GM19328 (cell line): Measurements from ENCODE around the gene LIPH.
"Not testable (repeated sequence)": the region's sequence is repeated elsewhere in the genome, so short reads cannot be mapped to it uniquely, and the experiment has no call there.

Experiments
- ATAC-seq: cut with Tn5 transposase; IDR thresholded peaks from one replicate; pipeline ENCODE4 v1.9.1; 2021; ENCODE audit warnings: mild to moderate bottlenecking, moderate library complexity; ENCODE audit not compliant: unreplicated experiment

LIPH gene

GRCh38 chr3:185552358-185552877, at the start of gene LIPH:
Gene LIPH (minus strand): TSS chr3:185552588. CDS start chr3:185552471, 117 bp downstream.
- no peak for ATAC-seq

GRCh38 chr3:185595526-185595925, 43.1 kb upstream of the LIPH start:
- ATAC-seq = no peak

- ATAC-seq = no peak
Observed at GRCh38 chr3:185594073-185594472, 41.7 kb upstream of the LIPH start.

- no peak for ATAC-seq
Observed at GRCh38 chr3:185586686-185587039, 34.3 kb upstream of the LIPH start.

GRCh38 chr3:185585859-185586685, 33.7 kb upstream of the LIPH start, which contains the start of gene SENP2:
Gene SENP2 (plus strand): TSS chr3:185586295. CDS start chr3:185586414, 119 bp downstream.
- ATAC-seq = peak; percentile 95

GRCh38 chr3:185585518-185585858, 33.1 kb upstream of the LIPH start:
- ATAC-seq = no peak

GRCh38 chr3:185584686-185585085, 32.3 kb upstream of the LIPH start:
- no peak for ATAC-seq

- no peak for ATAC-seq
Observed at GRCh38 chr3:185583925-185584324, 31.5 kb upstream of the LIPH start.

GRCh38 chr3:185582871-185583270, 30.5 kb upstream of the LIPH start:
- no peak for ATAC-seq

- no peak for ATAC-seq
Observed at GRCh38 chr3:185582236-185582635, 29.8 kb upstream of the LIPH start.

- ATAC-seq = not testable (repeated sequence)
Observed at GRCh38 chr3:185575108-185575869, 22.9 kb upstream of the LIPH start.

- no peak for ATAC-seq
Observed at GRCh38 chr3:185572183-185572582, 19.8 kb upstream of the LIPH start.

- no peak for ATAC-seq
Observed at GRCh38 chr3:185561958-185562357, 9.6 kb upstream of the LIPH start.

- ATAC-seq = no peak
Observed at GRCh38 chr3:185561374-185561943, 9.1 kb upstream of the LIPH start.

GRCh38 chr3:185560676-185561075, 8.3 kb upstream of the LIPH start:
- ATAC-seq = no peak

GRCh38 chr3:185559706-185560090, 7.3 kb upstream of the LIPH start:
- ATAC-seq = no peak

- ATAC-seq = no peak
Observed at GRCh38 chr3:185558395-185558794, 6.0 kb upstream of the LIPH start.

GRCh38 chr3:185556640-185557039, 4.3 kb upstream of the LIPH start:
- not testable (repeated sequence) for ATAC-seq

- ATAC-seq = no peak
Observed at GRCh38 chr3:185555860-185556347, 3.5 kb upstream of the LIPH start.

- no peak for ATAC-seq
Observed at GRCh38 chr3:185555101-185555501, 2.7 kb upstream of the LIPH start.

- ATAC-seq = no peak
Observed at GRCh38 chr3:185549651-185550111, 2.7 kb downstream of the LIPH start.
